ENCODE data around the gene PRDM16. TPM values are rescaled to one million over a fixed set of nuclear protein-coding genes. Genes with fewer than 3 reads are reported as not detected.

The PRDM16 gene
- polyA plus RNA-seq, 1 donor from 2014 or later = 0.21 TPM

DNA sequence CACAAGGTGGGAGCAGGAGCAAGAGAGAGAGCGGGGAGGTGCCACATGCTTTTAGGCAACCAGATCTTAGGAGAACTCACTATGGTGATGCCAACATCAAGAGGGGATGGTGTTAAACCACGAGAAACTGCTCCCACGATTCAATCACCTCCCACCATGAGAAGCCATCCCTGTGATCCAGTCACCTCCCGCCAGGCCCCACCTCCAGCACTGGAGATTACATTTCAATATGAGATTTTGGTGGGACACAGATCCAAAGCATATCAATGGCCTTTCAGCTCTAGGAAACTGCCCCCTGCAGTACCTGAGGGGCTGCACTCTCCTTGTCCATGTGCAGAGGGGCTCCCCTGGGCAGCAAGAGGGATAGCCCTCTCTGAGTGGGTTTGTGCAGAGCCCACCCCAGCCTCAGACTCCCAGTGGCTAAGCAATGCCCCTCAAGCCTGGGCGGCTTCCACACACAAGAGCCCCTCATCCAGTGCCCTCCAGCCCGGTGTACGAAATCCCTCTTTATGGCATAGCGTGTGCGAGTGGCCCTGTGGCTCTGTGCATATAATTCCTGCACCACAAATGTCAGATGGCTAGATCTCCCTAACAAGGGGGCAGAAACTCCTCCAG, 15.5 kb upstream of the PRDM16 start:
- Histone ChIP-seq H3K9me2 (ENCODE audit: insufficient read depth, low read length) (no peaks in the 10 kb centered on the region), H3K79me2 (replicated peaks; ENCODE audit: insufficient read depth, low read length) (no peaks in the 10 kb centered on the region), H2AFZ (ENCODE audit: low read depth, low read length) (no peak overlapping the region), H3K4me2 (ENCODE audit: low read length) (no peak overlapping the region), H3K4me3 (ENCODE audit: low read length) (no peak overlapping the region), H3F3A (ENCODE audit: insufficient read depth, low read length, poor library complexity, severe bottlenecking) (no peaks in the 10 kb centered on the region), H3K9ac (ENCODE audit: low read length) (no peak overlapping the region), H3K27ac (ENCODE audit: low read length) (no peak overlapping the region), H4K20me1 (ENCODE audit: insufficient read depth) (no peaks in the 10 kb centered on the region), H3K9me3 (ENCODE audit: low read length) (no peaks in the 10 kb centered on the region), H3K27me3 (ENCODE audit: insufficient read depth, low read depth, low read length) (no peaks in the 10 kb centered on the region), H3K36me3 (ENCODE audit: insufficient read depth, low read length) (no peaks in the 10 kb centered on the region)
- no peak for TF ChIP-seq RAD21 (conservative IDR thresholded peaks at IDR 0.05)
- TF ChIP-seq, protein P1, sequence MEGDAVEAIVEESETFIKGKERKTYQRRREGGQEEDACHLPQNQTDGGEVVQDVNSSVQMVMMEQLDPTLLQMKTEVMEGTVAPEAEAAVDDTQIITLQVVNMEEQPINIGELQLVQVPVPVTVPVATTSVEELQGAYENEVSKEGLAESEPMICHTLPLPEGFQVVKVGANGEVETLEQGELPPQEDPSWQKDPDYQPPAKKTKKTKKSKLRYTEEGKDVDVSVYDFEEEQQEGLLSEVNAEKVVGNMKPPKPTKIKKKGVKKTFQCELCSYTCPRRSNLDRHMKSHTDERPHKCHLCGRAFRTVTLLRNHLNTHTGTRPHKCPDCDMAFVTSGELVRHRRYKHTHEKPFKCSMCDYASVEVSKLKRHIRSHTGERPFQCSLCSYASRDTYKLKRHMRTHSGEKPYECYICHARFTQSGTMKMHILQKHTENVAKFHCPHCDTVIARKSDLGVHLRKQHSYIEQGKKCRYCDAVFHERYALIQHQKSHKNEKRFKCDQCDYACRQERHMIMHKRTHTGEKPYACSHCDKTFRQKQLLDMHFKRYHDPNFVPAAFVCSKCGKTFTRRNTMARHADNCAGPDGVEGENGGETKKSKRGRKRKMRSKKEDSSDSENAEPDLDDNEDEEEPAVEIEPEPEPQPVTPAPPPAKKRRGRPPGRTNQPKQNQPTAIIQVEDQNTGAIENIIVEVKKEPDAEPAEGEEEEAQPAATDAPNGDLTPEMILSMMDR (IDR thresholded peaks at IDR 0.05; ENCODE audit: poor library complexity, severe bottlenecking) = no peak

DNA sequence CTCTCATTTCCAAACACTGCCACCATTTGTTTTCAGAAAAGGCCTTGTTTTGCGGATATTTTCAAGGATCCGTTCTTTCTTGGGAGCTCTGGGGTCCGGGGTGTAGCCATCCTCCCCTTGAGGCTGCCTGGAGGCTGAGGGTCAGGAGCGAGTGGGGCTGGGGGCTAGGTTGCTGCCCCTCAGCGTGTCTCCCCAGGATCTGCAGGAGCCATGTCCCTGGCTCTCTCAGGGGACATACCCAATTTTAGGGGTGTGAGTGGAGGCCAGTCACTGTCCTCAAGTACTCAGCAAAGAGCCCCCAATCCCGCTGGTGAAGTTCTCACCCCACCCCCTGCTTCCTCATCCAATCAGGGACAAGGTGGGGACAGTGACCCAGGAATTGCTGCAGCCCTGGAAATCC, 15.0 kb upstream of the PRDM16 start:
- Histone ChIP-seq H3K9me3 (ENCODE audit: low read length) (peaks cover 1% of the 10 kb centered on the region), H3K79me2 (replicated peaks; ENCODE audit: insufficient read depth, low read length) (no peaks in the 10 kb centered on the region), H3K4me2 (ENCODE audit: low read length) (no peak overlapping the region), H3K9me2 (ENCODE audit: insufficient read depth, low read length) (no peaks in the 10 kb centered on the region), H4K20me1 (ENCODE audit: insufficient read depth) (no peaks in the 10 kb centered on the region), H2AFZ (ENCODE audit: low read depth, low read length) (no peak overlapping the region), H3F3A (ENCODE audit: insufficient read depth, low read length, poor library complexity, severe bottlenecking) (no peaks in the 10 kb centered on the region), H3K27ac (ENCODE audit: low read length) (no peak overlapping the region), H3K9ac (ENCODE audit: low read length) (no peak overlapping the region), H3K36me3 (ENCODE audit: insufficient read depth, low read length) (no peaks in the 10 kb centered on the region), H3K4me3 (ENCODE audit: low read length) (no peak overlapping the region), H3K27me3 (ENCODE audit: insufficient read depth, low read depth, low read length) (no peaks in the 10 kb centered on the region)
- TF ChIP-seq, protein P2, sequence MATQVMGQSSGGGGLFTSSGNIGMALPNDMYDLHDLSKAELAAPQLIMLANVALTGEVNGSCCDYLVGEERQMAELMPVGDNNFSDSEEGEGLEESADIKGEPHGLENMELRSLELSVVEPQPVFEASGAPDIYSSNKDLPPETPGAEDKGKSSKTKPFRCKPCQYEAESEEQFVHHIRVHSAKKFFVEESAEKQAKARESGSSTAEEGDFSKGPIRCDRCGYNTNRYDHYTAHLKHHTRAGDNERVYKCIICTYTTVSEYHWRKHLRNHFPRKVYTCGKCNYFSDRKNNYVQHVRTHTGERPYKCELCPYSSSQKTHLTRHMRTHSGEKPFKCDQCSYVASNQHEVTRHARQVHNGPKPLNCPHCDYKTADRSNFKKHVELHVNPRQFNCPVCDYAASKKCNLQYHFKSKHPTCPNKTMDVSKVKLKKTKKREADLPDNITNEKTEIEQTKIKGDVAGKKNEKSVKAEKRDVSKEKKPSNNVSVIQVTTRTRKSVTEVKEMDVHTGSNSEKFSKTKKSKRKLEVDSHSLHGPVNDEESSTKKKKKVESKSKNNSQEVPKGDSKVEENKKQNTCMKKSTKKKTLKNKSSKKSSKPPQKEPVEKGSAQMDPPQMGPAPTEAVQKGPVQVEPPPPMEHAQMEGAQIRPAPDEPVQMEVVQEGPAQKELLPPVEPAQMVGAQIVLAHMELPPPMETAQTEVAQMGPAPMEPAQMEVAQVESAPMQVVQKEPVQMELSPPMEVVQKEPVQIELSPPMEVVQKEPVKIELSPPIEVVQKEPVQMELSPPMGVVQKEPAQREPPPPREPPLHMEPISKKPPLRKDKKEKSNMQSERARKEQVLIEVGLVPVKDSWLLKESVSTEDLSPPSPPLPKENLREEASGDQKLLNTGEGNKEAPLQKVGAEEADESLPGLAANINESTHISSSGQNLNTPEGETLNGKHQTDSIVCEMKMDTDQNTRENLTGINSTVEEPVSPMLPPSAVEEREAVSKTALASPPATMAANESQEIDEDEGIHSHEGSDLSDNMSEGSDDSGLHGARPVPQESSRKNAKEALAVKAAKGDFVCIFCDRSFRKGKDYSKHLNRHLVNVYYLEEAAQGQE (IDR thresholded peaks at IDR 0.05; ENCODE audit: borderline replicate concordance) = no peak
- TF ChIP-seq TAF1 (IDR thresholded peaks at IDR 0.05; ENCODE audit: low read depth) = no peak
- TF ChIP-seq EZH2 (IDR thresholded peaks at IDR 0.05; ENCODE audit: borderline replicate concordance, insufficient read depth, low read length, poor library complexity, severe bottlenecking) = no peak
- TF ChIP-seq MXI1 (conservative IDR thresholded peaks at IDR 0.05; ENCODE audit: poor library complexity, severe bottlenecking) = no peak
- TF ChIP-seq EP300 (conservative IDR thresholded peaks at IDR 0.05; ENCODE audit: poor library complexity, severe bottlenecking) = no peak
- TF ChIP-seq SMC3 (conservative IDR thresholded peaks at IDR 0.05; ENCODE audit: poor library complexity) = no peak
- TF ChIP-seq, protein P1 (IDR thresholded peaks at IDR 0.05; ENCODE audit: poor library complexity, severe bottlenecking) = no peak
- no peak for TF ChIP-seq POLR2AphosphoS5 (IDR thresholded peaks at IDR 0.05)
- no peak for TF ChIP-seq RAD21 (conservative IDR thresholded peaks at IDR 0.05)

Data from neural cell (in vitro differentiated cells).